DOHH2 (cell line): Measurements from ENCODE around the gene SCAPER.

ENCODE experiments used
- H3F3A ChIP-seq: fragments of 200-600 bp; sonication (generic), shearing (Covaris generic); 2 replicates; pipeline ENCODE4 v1.6.0; 2016; ENCODE audit warnings: antibody characterized with exemption, mild to moderate bottlenecking; ENCODE audit not compliant: control insufficient read depth, insufficient read depth
- H3K27ac ChIP-seq: fragments of 200-600 bp; sonication (generic); 2 replicates; pipeline ENCODE4 v1.5.1; 2014; ENCODE audit warnings: low read depth, mild to moderate bottlenecking, low read length, moderate library complexity
- H3K27me3 ChIP-seq: fragments of 200-600 bp; sonication (generic); 2 replicates; pipeline ENCODE4 v1.6.1; 2014; ENCODE audit warnings: mild to moderate bottlenecking, low read length, mixed read lengths; ENCODE audit not compliant: control insufficient read depth
- H3K36me3 ChIP-seq: fragments of 200-600 bp; sonication (generic); 2 replicates; pipeline ENCODE4 v1.6.1; 2014; ENCODE audit warnings: mild to moderate bottlenecking, low read length, moderate library complexity, mixed read lengths; ENCODE audit not compliant: control insufficient read depth
- H3K4me1 ChIP-seq: fragments of 200-600 bp; sonication (generic); 2 replicates; pipeline ENCODE4 v1.6.1; 2014; ENCODE audit warnings: mild to moderate bottlenecking, low read length, mixed read lengths; ENCODE audit not compliant: control insufficient read depth
- H3K4me2 ChIP-seq: fragments of 200-600 bp; sonication (generic); 2 replicates; pipeline ENCODE4 v1.6.0; 2014; ENCODE audit warnings: mild to moderate bottlenecking, low read length, moderate library complexity
- H3K4me3 ChIP-seq: fragments of 200-600 bp; sonication (generic); 2 replicates; pipeline ENCODE4 v1.5.1; 2014; ENCODE audit warnings: mild to moderate bottlenecking, low read length, mixed read lengths
- H3K79me2 ChIP-seq: fragments of 200-600 bp; sonication (generic); 2 replicates; pipeline ENCODE4 v1.6.1; 2014; ENCODE audit warnings: mild to moderate bottlenecking, low read length, mixed read lengths; ENCODE audit not compliant: control insufficient read depth
- H3K9me2 ChIP-seq: fragments of 200-600 bp; sonication (generic); replicated peaks from 2 replicates; pipeline ENCODE4 v1.6.1; 2014; ENCODE audit warnings: mild to moderate bottlenecking, low read length, mixed read lengths; ENCODE audit not compliant: control insufficient read depth
- H3K9me3 ChIP-seq: fragments of 200-600 bp; sonication (generic); 2 replicates; pipeline ENCODE4 v1.6.1; 2014; ENCODE audit warnings: antibody characterized with exemption, low read length, mixed read lengths; ENCODE audit not compliant: control insufficient read depth, insufficient read depth
- H4K20me1 ChIP-seq: fragments of 200-600 bp; sonication (generic); 2 replicates; pipeline ENCODE4 v1.6.0; 2014; ENCODE audit warnings: low read depth, mild to moderate bottlenecking, antibody characterized with exemption, low read length, moderate library complexity; ENCODE audit not compliant: control insufficient read depth, insufficient read depth
- EZH2phosphoT487 ChIP-seq: fragments of 200-600 bp; sonication (generic); IDR thresholded peaks from 2 replicates; pipeline ENCODE4 v1.6.1; 2017; ENCODE audit warnings: borderline replicate concordance, mild to moderate bottlenecking, antibody characterized with exemption, low read length, moderate library complexity, mixed read lengths
- TF ChIP-seq, protein P1 (sequence below): fragments of 200-600 bp; sonication (generic); IDR thresholded peaks from one replicate; pipeline ENCODE4 v1.5.1; 2014; ENCODE audit warnings: antibody characterized with exemption, mild to moderate bottlenecking, low read depth, low read length; ENCODE audit not compliant: poor library complexity, severe bottlenecking

Gene SCAPER

DNA sequence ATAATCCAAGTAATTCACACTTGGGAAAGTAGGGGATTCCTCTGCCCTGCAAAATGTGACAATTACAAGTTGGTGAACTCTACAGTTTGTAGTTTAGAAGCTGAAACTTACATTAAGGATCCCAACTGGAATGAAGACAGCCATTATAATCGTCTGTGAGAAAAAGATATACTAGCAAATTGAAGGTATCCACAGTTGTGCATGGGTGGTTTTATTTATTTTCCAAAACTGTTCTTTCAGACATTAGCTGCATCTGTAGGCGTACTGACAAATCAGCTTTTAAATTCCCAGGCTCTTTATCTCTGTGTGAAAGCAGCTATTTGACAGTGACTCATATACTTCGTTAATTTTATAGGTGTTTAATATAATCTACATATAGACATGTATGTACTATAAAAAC is 581.1 kb downstream of the SCAPER start:
- H3K9me2 ChIP-seq = no peaks in the 10 kb centered on the region
- TF ChIP-seq EZH2phosphoT487 = no peak
- TF ChIP-seq, protein P1, sequence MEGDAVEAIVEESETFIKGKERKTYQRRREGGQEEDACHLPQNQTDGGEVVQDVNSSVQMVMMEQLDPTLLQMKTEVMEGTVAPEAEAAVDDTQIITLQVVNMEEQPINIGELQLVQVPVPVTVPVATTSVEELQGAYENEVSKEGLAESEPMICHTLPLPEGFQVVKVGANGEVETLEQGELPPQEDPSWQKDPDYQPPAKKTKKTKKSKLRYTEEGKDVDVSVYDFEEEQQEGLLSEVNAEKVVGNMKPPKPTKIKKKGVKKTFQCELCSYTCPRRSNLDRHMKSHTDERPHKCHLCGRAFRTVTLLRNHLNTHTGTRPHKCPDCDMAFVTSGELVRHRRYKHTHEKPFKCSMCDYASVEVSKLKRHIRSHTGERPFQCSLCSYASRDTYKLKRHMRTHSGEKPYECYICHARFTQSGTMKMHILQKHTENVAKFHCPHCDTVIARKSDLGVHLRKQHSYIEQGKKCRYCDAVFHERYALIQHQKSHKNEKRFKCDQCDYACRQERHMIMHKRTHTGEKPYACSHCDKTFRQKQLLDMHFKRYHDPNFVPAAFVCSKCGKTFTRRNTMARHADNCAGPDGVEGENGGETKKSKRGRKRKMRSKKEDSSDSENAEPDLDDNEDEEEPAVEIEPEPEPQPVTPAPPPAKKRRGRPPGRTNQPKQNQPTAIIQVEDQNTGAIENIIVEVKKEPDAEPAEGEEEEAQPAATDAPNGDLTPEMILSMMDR = no peak
- no peaks in the 10 kb centered on the region for H3K36me3 ChIP-seq
- no peaks in the 10 kb centered on the region for H3K9me3 ChIP-seq
- H3K27ac ChIP-seq = no peak overlapping the region
- H3F3A ChIP-seq = no peaks in the 10 kb centered on the region
- H3K4me3 ChIP-seq = no peak overlapping the region
- no peak overlapping the region for H3K4me2 ChIP-seq
- H3K27me3 ChIP-seq = peaks cover 27% of the 10 kb centered on the region
- H4K20me1 ChIP-seq = no peaks in the 10 kb centered on the region
- no peaks in the 10 kb centered on the region for H3K79me2 ChIP-seq
- H3K4me1 ChIP-seq = peaks cover 11% of the 10 kb centered on the region

DNA sequence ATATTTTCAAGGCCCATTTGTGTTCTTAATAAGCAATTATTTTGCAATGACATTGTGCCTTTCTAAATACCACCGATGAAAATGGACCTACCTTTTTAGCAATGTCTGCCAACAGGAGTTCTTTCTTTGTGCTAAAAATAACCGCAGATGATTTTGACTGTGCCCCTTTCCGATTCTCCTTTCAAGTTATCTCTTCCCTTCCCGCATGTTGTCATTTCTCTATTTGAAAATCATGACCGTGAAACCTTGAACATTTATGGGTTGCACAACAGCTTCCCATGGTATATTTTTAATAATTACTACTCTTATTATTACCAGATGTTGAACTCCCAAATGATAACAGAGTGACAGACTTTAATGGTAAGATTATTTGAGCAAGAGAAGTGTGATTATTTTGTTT is 583.5 kb downstream of the SCAPER start:
- Histone ChIP-seq H3K27me3 (peaks cover 15% of the 10 kb centered on the region), H3K4me1 (peaks cover 11% of the 10 kb centered on the region), H3K4me3 (no peak overlapping the region), H3K9me3 (no peaks in the 10 kb centered on the region), H3K4me2 (no peak overlapping the region), H4K20me1 (no peaks in the 10 kb centered on the region), H3K9me2 (no peaks in the 10 kb centered on the region), H3F3A (no peaks in the 10 kb centered on the region), H3K36me3 (no peaks in the 10 kb centered on the region), H3K27ac (no peak overlapping the region), H3K79me2 (no peaks in the 10 kb centered on the region)
- TF ChIP-seq EZH2phosphoT487 = no peak
- TF ChIP-seq, protein P1 = no peak

GRCh38 chr15:76321171-76321570 is 584.0 kb downstream of the SCAPER start:
- Histone ChIP-seq H3F3A (no peaks in the 10 kb centered on the region), H3K4me1 (peaks cover 11% of the 10 kb centered on the region), H3K27ac (no peak overlapping the region), H3K9me3 (no peaks in the 10 kb centered on the region), H3K4me3 (no peak overlapping the region), H3K36me3 (no peaks in the 10 kb centered on the region), H4K20me1 (no peaks in the 10 kb centered on the region), H3K79me2 (no peaks in the 10 kb centered on the region), H3K9me2 (no peaks in the 10 kb centered on the region), H3K27me3 (peaks cover 15% of the 10 kb centered on the region), H3K4me2 (no peak overlapping the region)
- TF ChIP-seq EZH2phosphoT487 = no peak
- TF ChIP-seq, protein P1 = no peak

DNA sequence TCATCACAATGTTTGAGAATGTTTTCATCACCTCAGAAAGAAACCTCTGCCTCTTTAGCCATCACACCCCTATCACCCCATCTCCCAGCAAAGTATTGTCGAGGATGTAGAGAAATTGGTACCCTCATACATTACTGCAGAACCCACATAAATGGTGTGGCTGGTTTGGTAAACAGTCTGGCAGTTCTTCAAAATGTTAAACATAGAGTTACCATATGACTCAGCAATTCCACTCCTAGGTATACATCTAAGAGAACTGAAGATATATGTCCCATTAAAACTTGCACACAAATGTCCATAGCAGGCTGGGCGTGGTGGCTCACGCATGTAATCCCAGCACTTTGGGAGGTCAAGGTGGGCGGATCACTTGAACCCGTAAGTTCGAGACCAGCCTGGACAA is 585.1 kb downstream of the SCAPER start:
- H3K4me1 ChIP-seq = peaks cover 11% of the 10 kb centered on the region
- no peak overlapping the region for H3K27ac ChIP-seq
- H4K20me1 ChIP-seq = no peaks in the 10 kb centered on the region
- H3K4me2 ChIP-seq = no peak overlapping the region
- H3K4me3 ChIP-seq = no peak overlapping the region
- no peaks in the 10 kb centered on the region for H3K79me2 ChIP-seq
- TF ChIP-seq EZH2phosphoT487 = no peak
- H3K36me3 ChIP-seq = no peaks in the 10 kb centered on the region
- no peaks in the 10 kb centered on the region for H3K9me2 ChIP-seq
- H3K27me3 ChIP-seq = peaks cover 12% of the 10 kb centered on the region
- H3K9me3 ChIP-seq = no peaks in the 10 kb centered on the region
- no peaks in the 10 kb centered on the region for H3F3A ChIP-seq
